ENCODE data around the gene LAMA4.

LAMA4 gene

GRCh38 chr6:112275365-112275764 is 21.0 kb upstream of the LAMA4 start:
- DNase-seq = no peak

- DNase-seq = no peak
These were observed 20.4 kb upstream of the LAMA4 start for GRCh38 chr6:112274774-112275173.

GRCh38 chr6:112272799-112273198 is 18.4 kb upstream of the LAMA4 start:
- DNase-seq = no peak

GRCh38 chr6:112270756-112271155 is 16.4 kb upstream of the LAMA4 start:
- DNase-seq = no peak

GRCh38 chr6:112269979-112270566 is 15.7 kb upstream of the LAMA4 start:
- no peak for DNase-seq

GRCh38 chr6:112269114-112269513 is 14.7 kb upstream of the LAMA4 start:
- no peak for DNase-seq

- no peak for DNase-seq
These were observed 14.3 kb upstream of the LAMA4 start for GRCh38 chr6:112268654-112269053.

- DNase-seq = no peak
These were observed 13.7 kb upstream of the LAMA4 start for GRCh38 chr6:112268019-112268418.

GRCh38 chr6:112266331-112266730 is 12.0 kb upstream of the LAMA4 start:
- DNase-seq = no peak

GRCh38 chr6:112259337-112259675 is 4.9 kb upstream of the LAMA4 start:
- DNase-seq = no peak

GRCh38 chr6:112258642-112259336 is 4.4 kb upstream of the LAMA4 start:
- DNase-seq = no peak

- DNase-seq = no peak
These were observed 3.0 kb upstream of the LAMA4 start for GRCh38 chr6:112257178-112257855.

- no peak for DNase-seq
These were observed 554 bp upstream of the LAMA4 start for GRCh38 chr6:112254921-112255320.

- DNase-seq = peak; percentile 59
These were observed 898 bp downstream of the LAMA4 start for GRCh38 chr6:112253498-112253840.

GRCh38 chr6:112252571-112253497 is 1.5 kb downstream of the LAMA4 start:
- DNase-seq = no peak

- DNase-seq = no peak
These were observed 3.0 kb downstream of the LAMA4 start for GRCh38 chr6:112251171-112251875.

- no peak for DNase-seq
These were observed 4.9 kb downstream of the LAMA4 start for GRCh38 chr6:112249489-112249888.

GRCh38 chr6:112247275-112247674 is 7.1 kb downstream of the LAMA4 start:
- DNase-seq = no peak

GRCh38 chr6:112245511-112246203 is 8.7 kb downstream of the LAMA4 start:
- DNase-seq = no peak

GRCh38 chr6:112243861-112244827 is 10.2 kb downstream of the LAMA4 start:
- peak; percentile 15 for DNase-seq

Measured in NCI-H345 (cell line).